ENCODE results near the gene PRR35.

DNA sequence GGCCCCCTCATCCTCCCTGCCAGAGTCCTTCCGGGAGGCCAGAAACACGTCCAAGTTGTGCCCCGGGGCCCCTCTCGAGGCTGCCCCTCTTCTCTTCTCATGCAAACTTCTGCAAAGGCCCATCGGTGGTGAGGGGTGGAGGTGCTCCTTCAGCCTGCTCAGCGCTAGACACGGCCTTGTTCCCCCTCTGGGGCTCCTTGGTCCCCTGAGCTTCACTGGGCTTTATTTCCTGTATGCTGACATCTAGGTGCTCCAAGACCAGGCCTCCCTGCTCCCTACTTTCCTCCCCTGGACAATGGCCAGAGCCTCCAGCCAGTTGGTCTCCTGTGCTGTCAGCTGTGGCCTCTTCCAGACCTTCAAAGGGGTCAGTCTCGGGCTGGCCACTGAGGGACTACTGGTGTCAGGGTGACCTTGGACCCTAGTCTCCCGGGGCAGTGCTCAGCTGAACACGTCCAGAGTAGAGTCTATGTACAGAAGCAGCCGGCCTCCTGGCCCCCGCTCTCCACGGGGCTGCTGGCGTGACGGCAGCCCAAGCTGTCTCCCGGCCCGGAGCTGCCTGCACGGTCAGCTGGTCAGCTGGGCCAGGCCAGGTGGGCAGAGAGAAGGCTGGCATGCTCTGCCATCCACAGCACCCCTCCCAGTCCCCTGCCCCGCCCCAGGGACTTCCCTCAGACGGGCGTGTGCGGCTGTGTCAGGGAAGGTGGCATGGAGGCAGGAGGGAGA, 1.7 kb upstream of the PRR35 start:
- TF ChIP-seq, protein P1, sequence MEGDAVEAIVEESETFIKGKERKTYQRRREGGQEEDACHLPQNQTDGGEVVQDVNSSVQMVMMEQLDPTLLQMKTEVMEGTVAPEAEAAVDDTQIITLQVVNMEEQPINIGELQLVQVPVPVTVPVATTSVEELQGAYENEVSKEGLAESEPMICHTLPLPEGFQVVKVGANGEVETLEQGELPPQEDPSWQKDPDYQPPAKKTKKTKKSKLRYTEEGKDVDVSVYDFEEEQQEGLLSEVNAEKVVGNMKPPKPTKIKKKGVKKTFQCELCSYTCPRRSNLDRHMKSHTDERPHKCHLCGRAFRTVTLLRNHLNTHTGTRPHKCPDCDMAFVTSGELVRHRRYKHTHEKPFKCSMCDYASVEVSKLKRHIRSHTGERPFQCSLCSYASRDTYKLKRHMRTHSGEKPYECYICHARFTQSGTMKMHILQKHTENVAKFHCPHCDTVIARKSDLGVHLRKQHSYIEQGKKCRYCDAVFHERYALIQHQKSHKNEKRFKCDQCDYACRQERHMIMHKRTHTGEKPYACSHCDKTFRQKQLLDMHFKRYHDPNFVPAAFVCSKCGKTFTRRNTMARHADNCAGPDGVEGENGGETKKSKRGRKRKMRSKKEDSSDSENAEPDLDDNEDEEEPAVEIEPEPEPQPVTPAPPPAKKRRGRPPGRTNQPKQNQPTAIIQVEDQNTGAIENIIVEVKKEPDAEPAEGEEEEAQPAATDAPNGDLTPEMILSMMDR (IDR thresholded peaks at IDR 0.05), result no peak
- TF ChIP-seq POLR2AphosphoS5 (IDR thresholded peaks at IDR 0.05) (no peak), EP300 (IDR thresholded peaks at IDR 0.05) (no peak)

All from sigmoid colon (tissue), 4 donors.